ENCODE results near the gene RBBP8. TPM values are rescaled to one million over a fixed set of nuclear protein-coding genes. Genes with fewer than 3 reads are reported as not detected.
"Not testable (repeated sequence)": the region's sequence is repeated elsewhere in the genome, so short reads cannot be mapped to it uniquely, and the experiment has no call there.

The RBBP8 gene
- 16.4 and 17.2 TPM in 2 replicates for total RNA-seq (2014; rRNA removed; shearing (Covaris generic))

DNA sequence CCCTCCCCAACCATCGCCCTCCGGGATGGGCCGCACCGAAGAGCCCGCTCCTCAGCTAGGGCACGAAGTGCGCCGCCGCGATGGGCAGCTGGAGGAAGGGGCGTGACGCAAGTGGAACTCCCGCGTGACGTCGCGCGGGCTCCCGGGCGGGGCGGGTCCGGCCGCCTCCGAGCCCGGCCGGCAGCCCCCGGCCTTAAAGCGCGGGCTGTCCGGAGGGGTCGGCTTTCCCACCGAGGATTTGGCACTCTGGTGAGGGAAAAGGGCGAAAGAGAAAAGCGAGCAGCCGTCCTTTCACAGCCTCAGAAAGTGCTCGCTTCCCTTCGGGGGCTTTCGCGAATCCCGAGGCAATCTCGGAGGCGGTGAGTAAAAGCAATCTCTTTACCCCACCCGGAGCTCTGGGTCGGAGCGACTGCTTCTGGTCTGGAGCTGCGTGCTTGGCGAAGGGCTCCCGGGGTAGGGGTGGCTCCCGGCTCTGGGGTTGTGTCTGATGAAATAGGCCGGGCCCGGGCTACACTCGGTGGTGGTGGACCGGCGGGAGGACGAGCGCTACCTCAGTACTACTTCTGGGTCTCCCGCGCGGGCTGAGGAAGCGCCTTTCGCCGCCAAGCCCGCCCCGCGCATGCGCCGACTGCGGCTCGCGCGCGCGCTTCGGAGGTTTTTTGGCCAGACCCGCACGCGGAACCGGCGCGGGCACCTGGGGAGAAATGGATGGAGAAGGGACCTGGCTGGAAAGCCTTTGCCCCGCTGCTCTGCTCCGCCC, at the start of gene RBBP8:
Gene RBBP8, plus strand, starts transcription at position 123 of the 760 bp plus-strand sequence. CDS start 3,524 bp downstream, outside the sequence.
- DNase-seq (ENCODE audit: low spot score), result peak; percentile 74

DNA sequence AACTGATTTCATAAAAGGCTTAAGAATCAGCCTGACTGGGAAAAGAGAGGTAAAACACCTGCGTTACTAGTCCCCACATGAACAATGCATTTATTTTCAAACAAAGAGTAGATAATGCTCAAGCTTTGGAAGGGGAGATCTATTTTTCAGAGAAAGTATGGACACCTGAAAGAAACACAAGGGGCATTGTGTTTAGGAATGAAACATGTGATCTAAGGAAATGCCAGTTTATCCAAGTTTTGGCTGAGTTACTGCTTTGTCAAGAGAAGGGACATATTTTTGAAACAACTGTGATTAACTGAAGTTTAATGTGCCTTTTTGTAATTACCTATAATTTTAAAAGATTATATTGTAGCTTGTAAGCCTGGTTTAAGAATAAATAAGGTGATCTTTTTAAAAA, 49.3 kb upstream of the RBBP8 start:
- DNase-seq (ENCODE audit: low spot score), result no peak

DNA sequence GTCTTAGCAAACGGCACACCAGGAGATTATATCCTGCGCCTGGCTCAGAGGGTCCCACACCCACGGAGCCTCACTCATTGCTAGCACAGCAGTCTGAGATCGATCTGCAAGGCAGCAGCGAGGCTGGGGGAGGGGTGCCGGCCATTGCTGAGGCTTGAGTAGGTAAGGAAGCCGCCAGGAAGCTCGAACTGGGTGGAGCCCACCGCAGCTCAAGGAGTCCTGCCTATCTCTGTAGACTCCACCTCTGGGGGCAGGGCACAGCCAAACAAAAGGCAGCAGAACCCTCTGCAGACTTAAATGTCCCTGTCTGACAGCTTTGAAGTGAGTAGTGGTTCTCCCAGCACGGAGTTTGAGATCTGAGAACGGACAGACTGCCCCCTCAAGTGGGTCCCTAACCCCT, 47.4 kb upstream of the RBBP8 start:
- DNase-seq (ENCODE audit: low spot score), result not testable (repeated sequence)

DNA sequence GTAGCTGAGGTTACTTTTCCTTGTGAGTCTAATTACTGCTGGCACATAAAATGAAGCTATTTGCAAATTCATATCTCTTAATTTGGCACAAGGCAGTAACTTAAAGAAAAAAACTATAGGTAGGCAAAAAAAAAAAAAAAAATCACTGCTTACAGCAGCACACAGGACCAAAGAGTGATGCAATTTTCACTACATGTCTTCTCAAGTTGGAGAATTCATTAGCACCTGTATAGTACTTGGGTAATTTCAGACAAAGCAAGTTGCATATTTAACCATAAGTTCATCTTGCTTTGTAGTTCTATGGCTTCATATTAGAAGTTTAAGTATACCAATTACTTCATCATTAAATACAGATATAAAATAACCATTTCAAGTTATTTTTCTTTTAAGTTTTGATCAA, 33.7 kb upstream of the RBBP8 start:
- no peak for DNase-seq (ENCODE audit: low spot score)

DNA sequence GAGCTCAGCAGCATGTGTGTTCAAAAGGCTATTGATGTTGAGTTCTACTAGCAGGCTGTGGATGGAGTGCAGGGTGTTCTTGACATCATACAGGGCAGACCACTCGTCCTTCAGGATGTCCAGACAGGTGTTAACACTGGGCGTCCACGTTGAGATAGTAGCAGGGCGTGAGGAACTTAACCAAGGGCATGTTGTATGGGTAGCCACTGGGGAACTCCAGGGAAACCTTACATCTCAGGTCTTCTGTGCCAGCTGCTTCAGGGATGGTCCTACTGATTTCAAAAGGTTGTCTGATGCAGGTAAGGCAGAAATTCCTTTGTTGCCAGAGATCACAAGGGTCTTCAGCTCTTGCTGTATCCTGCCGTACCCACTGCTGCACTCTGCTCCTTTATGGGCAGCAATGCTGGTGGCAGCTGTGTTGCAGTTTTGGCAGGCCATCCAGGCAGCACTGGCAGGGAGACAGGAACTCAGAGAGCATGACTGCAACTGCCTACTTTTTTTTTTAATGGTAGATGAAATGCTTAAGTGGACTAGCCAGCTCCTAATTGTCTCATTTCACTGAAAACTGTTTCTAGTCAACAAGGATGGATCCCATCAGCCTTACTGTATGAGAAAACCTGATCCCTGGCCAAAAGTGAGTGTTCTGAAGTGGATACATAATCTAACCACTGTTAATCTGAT, 32.4 kb upstream of the RBBP8 start:
- DNase-seq (ENCODE audit: low spot score), result no peak

DNA sequence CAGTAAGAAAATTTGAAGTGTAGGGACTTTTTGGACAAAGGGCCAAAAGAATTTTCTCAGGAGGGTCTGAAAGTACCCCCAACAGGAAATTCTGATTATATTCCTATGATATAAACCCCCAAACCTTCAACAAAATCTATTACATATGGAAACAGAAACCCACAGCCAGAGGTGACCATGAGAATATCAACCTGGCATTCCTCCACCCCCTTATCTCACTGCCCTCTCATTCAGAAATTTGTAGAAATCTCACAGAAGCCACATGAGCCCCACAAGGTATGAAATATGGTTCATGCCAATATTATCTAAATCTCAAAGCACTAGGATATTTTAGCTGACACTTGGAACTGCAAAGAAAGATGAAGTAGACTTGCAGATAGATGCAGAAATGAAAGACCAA, 31.0 kb upstream of the RBBP8 start:
- DNase-seq (ENCODE audit: low spot score), result no peak

DNA sequence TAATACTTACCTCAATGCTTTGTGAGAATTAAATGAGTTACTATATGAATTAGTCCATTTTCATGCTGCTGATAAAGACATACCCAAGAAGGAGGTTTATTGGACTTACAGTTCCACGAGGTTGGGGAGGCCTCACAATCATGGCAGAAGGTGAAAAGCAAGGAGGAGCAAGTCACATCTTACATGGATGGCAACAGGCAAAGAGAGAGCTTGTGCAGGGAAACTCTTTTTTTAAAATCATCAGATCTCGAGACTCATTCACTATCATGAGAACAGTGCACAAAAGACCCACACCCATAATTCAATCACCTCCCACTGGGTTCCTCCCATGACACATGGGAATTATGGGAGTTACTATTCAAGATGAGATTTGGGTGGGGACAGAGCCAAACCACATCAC, 29.9 kb upstream of the RBBP8 start:
- DNase-seq (ENCODE audit: low spot score), result not testable (repeated sequence)

DNA sequence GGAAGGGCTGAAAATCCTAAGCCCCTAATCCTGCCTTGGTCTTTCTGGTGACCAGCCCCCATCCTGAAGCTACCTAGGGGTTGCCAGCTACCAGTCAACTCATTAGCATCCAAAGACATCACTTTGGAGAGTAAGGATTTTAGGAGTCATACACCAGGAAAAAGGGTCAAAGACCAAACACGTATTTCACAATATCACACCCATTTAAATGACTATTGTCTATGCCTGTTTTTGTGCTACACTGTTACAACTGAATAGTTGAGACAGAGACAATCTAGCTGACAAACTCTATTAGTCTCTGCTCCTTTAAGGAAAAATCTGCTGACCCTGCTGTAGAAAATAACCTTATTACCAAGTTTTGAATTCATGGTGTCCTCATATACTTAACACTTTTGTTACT, 21.0 kb upstream of the RBBP8 start:
- no peak for DNase-seq (ENCODE audit: low spot score)

DNA sequence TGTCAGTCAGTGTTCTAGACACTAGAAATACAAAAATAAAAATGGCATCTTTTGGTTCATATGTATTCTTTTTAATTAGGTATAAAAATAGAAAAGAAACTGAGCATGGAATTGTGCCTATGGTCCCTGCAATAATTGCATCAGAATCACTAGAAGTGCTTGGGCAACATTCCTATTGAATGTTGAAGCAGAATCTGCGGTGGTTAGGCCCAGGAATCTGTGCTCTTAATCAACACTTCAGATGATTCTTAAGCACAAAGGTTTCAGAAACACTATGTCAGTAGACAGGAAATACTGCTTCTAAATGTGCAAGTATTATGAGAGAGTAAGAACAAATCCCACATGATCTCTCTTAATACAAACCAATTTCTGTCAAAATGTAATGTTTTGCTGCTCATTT, 20.3 kb upstream of the RBBP8 start:
- DNase-seq (ENCODE audit: low spot score), result peak; percentile 36

DNA sequence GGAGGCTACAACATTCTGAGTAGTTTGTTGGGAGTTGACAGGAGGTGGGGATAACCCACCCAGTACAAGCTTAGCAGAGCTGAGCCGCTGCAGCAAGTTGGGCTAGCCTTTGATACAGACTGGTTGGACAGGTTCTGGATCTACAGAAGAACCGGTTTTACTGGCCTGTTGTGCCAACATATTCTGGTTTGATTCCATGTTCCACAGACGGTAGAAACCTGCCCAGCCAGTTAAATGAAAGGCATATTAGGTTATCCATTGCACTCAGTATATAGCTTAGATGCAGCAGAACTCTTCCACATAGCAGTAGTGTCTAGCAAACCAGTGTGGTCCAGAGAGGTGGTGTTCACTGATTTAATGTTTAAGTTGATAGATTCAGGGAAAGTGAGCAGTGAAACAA, 19.3 kb upstream of the RBBP8 start:
- DNase-seq (ENCODE audit: low spot score), result peak; percentile 97

DNA sequence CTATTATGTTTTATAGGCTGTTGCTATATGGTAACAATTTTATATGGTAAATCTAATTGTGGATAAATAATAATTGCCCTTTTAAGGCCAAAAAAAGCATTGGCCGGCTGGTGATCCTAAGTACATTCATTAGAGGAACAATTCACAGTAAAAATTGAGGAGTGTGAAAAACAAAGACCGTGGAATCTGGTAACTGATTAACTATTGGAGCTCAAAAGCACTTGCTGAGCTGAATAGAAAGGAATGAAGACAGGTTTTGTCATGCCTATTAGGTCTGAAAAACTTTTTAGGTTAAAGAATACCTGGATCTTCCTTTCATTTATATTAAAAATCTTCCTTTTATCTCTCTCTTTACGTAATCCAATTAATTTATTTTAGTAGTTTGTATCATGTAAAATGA, 18.5 kb upstream of the RBBP8 start:
- peak; percentile 41 for DNase-seq (ENCODE audit: low spot score)

DNA sequence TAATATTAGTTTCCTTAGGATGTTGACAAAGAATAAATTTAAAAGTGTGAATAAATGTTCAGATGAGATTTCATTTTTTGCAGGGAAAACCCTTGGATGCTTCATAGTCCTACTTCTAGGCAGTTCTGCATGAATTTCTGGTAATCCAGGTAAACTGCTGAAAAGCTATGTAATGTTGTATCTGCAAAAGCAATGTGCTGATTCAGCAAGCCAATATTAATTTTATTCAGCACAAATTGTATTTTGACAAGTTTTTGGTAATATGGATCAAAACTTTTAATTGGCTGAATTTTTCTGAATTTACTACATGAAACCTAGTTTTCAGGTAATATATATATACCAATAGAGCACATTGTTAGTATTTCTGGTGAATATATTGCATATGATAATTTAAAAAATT, 17.8 kb upstream of the RBBP8 start:
- no peak for DNase-seq (ENCODE audit: low spot score)

DNA sequence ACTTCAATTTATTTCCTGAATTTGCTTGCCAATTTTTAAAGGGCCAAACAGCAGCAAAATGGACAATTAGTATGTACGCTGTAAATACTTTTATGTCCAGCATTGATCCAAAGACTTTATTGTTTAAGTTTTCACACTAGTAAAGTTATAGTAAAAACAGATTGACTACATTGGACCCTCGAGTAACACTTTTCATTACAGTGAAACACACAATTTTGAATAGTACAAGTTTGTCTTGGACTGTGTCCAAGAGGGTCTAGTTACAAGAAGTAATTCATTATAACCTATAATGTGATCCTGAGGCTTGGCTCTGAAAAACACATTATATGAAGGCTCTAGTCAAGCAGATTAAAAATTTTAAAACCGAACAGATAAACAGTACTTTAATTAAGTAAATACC, 11.4 kb upstream of the RBBP8 start:
- no peak for DNase-seq (ENCODE audit: low spot score)

DNA sequence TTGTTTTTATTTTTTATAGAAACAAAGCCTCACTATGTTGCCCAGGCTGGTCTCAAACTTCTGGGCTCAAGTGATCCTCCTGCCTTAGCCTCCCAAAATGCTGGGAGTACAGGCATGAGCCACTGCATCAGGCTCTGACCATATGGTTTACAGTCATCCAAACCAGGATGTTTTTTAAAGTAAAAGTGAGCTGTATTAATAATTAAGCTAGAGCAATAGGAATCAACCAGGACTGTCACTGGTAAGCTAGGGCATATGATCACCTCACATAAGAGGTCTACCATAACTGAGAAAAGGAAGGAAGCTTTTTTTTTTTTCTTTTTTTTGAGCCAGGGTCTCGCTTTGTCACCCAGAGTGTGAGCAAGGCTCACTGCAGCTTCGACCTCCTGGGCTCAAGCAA, 8.5 kb upstream of the RBBP8 start:
- no peak for DNase-seq (ENCODE audit: low spot score)

DNA sequence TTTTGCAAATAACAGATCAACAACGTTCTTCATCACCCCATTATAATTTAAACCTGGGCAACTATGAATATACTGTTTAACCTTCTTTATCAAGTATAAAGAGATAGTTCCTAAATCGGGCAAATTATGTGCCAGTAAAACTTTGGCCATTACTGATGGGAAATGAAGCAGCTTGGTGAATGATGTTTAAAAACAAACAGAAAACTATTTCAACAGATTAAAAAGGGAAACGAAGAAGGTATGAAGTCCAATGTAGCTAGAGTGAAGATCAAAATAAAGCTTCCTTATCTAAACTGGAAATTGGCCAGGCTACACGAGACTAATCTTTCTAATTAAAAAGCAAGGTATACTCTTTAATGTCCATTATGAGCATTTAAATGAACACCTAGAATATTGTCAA, 6.7 kb upstream of the RBBP8 start:
- DNase-seq (ENCODE audit: low spot score), result no peak

DNA sequence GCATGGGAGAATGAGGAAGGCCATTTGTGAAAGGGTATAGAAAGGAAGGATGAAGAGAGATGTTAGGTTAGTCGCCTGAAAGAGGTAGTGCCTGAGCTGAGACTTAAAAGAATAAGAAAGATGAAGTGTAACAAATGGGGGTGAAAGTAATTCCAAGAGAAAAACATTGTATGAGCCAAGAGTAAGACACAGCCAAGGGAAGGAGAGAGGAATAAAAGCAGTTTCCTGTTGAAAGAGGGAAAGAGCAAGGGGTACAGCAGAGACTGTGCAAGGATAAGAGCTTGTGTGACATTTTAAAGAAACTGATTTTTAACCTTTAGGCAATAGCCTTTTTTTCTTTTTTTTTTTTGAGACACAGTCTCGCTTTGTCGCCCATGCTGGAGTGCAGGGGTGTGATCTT, 4.8 kb upstream of the RBBP8 start:
- no peak for DNase-seq (ENCODE audit: low spot score)

DNA sequence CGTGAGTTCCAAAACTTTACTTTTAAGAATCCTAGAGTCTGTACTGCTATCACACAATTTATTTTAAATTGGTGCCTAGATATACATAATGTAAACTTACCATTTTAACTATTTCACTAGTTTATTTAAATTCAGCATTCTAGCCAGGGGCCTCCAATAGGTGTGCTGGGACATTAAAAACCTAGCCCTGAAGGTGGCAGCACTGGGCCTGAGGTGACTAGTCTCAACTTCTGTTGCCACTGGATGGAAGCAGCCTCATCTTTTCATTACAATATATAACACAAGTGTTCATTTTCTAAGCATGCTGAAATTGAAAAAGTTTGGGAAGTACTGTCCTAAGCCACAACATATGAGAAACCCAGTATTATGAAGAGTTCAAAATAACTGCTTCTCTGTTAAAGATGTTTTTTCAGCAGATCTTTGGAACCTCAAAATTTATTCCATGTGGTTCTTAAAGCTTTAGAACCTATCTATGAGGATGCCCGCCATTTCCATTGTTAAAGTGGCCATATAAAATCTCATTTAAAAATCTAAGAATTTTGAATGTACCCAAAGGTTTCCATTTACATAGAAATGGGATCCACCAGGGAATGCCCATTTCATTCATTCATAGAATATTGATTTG, 2.9 kb upstream of the RBBP8 start:
- peak; percentile 76 for DNase-seq (ENCODE audit: low spot score)

DNA sequence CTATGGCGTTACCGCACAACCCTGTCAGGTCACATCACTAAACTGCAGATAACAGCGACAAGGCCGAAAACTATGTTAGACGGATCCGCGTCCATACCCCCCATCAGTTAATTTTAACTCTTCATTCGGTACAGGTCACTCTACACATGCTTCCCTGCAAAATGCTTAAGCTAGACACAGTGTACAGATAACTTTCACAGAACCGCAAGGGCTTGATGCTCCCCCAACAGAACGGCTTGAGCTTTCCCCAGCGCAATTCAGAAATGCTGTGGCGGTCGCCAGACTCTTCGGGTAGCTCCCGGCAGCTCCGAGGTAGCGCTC, 283 bp upstream of the RBBP8 start:
- no peak for DNase-seq (ENCODE audit: low spot score)

DNA sequence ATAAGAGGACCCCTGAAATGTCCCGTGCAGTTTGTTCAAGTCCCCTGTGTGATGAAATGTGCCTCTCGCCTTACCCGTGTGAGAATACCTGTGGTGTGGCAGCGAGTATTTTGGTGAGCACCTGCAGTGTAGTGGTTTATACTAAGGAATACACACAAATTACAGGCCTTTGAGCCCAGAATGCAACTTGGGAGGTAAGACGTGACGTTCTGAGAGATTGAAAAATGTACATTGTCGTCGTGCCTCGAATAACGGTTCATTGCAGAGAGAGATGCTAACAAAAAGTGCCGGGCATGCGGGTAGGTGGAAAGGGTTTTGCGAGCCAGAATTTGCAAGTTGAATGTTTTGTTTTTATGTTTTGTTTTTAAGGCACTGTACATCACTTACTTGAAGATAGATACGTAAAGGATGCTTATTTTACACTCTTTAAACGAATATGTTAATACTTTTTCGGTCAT, 867 bp downstream of the RBBP8 start:
- no peak for DNase-seq (ENCODE audit: low spot score)

DNA sequence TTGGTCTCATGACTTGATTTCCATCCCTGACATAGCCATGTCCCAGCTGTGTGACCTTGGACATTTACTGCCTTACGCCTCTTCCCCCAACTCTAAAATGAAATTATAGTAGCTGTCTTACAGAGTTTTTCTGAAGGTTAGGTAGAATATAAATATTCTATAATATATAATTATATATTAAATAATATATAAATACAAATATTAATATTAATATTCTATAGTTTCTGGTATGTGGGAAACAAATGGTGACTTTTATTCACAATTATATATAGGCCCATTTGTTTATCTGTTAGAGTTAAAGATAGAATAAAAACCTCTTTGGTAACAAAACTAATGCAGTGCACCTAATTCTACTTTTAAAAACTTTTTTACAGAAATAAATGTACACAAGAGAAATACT, 1.7 kb downstream of the RBBP8 start:
- DNase-seq (ENCODE audit: low spot score), result no peak

DNA sequence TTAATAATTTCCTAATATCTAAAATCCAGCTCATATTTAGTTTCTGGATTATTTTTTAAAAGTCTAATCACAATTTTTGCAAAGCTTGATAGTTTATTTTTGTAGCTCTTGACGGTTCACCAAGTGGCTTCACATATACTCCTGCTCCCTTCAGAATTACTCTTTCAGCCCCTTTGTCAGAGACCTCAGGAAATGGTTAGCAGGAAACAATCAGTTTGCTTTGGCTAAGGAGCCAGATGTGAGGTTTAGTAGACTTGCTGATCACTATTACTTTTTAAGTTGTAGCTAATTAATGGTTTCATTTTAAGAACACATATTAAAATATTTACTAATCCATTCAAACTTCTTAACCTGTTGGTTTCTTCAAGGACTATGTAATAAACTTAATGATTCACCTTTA, 2.3 kb downstream of the RBBP8 start:
- DNase-seq (ENCODE audit: low spot score), result no peak

DNA sequence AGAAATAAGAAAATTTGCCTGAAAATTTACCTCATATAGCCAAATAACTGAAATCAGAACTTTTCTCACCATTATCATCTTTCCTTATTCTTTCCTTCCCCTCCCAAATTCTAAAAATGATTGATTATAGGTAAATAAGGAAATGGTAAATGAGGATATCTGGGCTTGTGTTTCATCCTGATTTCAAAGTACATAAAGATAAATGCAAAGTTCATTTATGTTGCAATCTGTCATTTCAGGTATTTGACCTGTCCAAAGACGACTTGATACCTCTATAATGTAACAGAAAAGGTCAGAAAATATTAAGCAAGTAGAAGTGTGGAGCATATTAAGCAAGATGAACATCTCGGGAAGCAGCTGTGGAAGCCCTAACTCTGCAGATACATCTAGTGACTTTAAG, 3.4 kb downstream of the RBBP8 start:
- DNase-seq (ENCODE audit: low spot score), result no peak

DNA sequence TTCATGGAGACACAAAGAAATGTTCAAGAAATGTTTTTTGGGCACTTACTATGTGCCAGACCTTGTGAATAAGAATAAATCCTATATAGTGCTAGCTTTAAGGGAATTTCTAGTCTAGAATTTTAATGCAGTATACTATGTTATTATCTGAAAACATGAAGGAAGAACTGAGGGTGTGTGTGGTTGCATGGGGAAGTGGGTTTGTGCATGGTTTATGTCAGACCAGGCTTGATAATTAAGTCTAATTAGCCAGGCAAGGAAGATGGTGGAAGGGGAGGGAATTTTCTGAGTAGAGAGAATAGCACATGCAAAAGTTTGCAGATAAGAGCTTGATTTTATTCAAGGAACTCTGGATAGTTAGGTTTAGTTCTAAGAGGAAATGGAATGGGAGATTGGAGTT, 6.5 kb downstream of the RBBP8 start:
- no peak for DNase-seq (ENCODE audit: low spot score)

All from HT-29 (cell line).